Chondrocyte (in vitro differentiated cells): ENCODE results near the gene TMCC1. TPM values are rescaled to one million over a fixed set of nuclear protein-coding genes. Genes with fewer than 3 reads are reported as not detected.
"Not testable (repeated sequence)": the region's sequence is repeated elsewhere in the genome, so short reads cannot be mapped to it uniquely, and the experiment has no call there.

Experiments used
- DNase-seq: peaks from one replicate; pipeline ENCODE4 v3.0.0; 2021; ENCODE audit warnings: mixed read lengths, low spot score
- H3K27ac Mint-ChIP-seq: one replicate; pipeline ENCODE4 v1.8.0; 2021; ENCODE audit warnings: mild to moderate bottlenecking, moderate library complexity, mixed read lengths; ENCODE audit not compliant: unreplicated experiment
- H3K27me3 Mint-ChIP-seq: 2 replicates; pipeline ENCODE4 v1.8.0; 2021; ENCODE audit warnings: low read depth, mixed read lengths
- H3K36me3 Mint-ChIP-seq: 2 replicates; pipeline ENCODE4 v1.8.0; 2021; ENCODE audit warnings: low read depth, mixed read lengths
- H3K4me1 Mint-ChIP-seq: 2 replicates; pipeline ENCODE4 v1.8.0; 2021; ENCODE audit warnings: low read depth, mild to moderate bottlenecking, mixed read lengths
- H3K4me3 Mint-ChIP-seq: one replicate; pipeline ENCODE4 v1.8.0; 2021; ENCODE audit warnings: mild to moderate bottlenecking, moderate library complexity, mixed read lengths; ENCODE audit not compliant: unreplicated experiment
- H3K9me3 Mint-ChIP-seq: 2 replicates; pipeline ENCODE4 v1.8.0; 2021; ENCODE audit warnings: low read depth, mixed read lengths
- total RNA-seq: library from RNA; stranded (reverse); gene quantifications from 3 replicates; pipeline ENCODE4 v1.2.1, GENCODE V29; 2021
- TF ChIP-seq, protein P1 (sequence below): fragments of 200-600 bp; sonication (generic); IDR thresholded peaks from 2 replicates; pipeline ENCODE4 v1.5.0; 2021; ENCODE audit warnings: antibody characterized with exemption, mild to moderate bottlenecking, moderate library complexity

Gene TMCC1
- total RNA-seq, 1 donor from 2014 or later = 34.3 TPM

DNA sequence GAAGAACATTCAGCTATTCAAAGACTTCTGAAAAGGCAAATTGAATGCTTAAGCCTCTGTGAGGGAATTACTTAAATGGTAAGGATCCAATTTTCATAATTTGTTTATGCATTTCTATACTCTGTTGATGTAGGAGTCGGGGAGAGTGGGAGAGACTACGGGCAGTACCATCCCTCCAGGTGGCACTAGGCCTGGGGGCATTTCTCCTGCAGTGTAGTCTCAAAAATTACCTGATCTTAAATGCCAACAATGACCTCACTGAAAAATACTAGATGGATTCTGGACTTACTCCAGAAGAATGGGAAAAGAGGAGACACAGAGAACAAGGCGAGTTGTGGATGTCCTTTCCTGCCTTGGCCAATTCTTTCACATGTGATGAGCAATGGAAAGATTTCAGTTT lies 209.2 kb downstream of the TMCC1 start:
- Mint-ChIP-seq H3K36me3 (no peaks in the 10 kb centered on the region), H3K9me3 (no peaks in the 10 kb centered on the region), H3K4me3 (no peak overlapping the region), H3K4me1 (peaks cover 41% of the 10 kb centered on the region), H3K27ac (no peak overlapping the region), H3K27me3 (no peaks in the 10 kb centered on the region)
- DNase-seq = no peak
- TF ChIP-seq, protein P1, sequence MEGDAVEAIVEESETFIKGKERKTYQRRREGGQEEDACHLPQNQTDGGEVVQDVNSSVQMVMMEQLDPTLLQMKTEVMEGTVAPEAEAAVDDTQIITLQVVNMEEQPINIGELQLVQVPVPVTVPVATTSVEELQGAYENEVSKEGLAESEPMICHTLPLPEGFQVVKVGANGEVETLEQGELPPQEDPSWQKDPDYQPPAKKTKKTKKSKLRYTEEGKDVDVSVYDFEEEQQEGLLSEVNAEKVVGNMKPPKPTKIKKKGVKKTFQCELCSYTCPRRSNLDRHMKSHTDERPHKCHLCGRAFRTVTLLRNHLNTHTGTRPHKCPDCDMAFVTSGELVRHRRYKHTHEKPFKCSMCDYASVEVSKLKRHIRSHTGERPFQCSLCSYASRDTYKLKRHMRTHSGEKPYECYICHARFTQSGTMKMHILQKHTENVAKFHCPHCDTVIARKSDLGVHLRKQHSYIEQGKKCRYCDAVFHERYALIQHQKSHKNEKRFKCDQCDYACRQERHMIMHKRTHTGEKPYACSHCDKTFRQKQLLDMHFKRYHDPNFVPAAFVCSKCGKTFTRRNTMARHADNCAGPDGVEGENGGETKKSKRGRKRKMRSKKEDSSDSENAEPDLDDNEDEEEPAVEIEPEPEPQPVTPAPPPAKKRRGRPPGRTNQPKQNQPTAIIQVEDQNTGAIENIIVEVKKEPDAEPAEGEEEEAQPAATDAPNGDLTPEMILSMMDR = no peak

DNA sequence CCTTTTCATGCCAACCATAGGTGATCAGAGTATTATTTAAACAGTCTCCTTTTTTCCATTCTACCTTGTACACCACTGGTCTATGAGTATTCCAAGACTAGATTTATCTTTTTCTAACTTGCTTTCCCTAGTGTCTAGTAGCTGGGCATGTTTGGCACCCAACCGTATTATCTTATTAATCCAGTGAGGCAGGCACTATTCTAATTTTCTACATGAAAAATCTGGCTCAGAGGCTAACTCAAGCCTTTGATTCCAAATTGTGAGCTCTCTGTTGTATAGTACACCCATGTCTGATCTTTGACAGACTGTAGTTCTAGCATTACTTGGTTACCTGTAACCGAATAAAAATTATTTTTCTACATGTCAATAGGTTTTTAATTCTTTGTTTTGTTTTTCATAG lies 210.3 kb downstream of the TMCC1 start:
- TF ChIP-seq, protein P1 = no peak
- DNase-seq = no peak
- no peaks in the 10 kb centered on the region for H3K27me3 Mint-ChIP-seq
- no peak overlapping the region for H3K4me3 Mint-ChIP-seq
- H3K9me3 Mint-ChIP-seq = no peaks in the 10 kb centered on the region
- no peak overlapping the region for H3K27ac Mint-ChIP-seq
- H3K36me3 Mint-ChIP-seq = no peaks in the 10 kb centered on the region
- peaks cover 30% of the 10 kb centered on the region for H3K4me1 Mint-ChIP-seq

DNA sequence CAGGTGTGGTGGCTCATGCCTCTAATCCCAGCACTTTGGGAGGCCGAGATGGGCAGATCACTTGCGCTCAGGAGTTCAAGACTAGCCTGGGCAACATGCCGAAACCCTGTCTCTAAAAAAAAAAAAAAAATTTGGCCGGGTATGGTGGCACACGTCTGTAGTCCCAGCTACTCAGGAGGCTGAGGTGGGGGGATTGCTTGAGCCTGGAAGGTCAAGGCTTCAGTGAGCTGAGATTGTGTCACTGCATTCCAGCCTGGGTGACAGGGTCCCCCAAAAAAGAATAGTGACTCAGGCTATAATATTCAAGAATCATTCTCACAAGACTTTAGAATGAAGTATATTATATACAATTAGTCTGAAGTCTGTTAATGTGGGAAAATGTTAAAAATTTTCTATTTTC lies 216.5 kb downstream of the TMCC1 start:
- no peaks in the 10 kb centered on the region for H3K9me3 Mint-ChIP-seq
- no peaks in the 10 kb centered on the region for H3K36me3 Mint-ChIP-seq
- no peak overlapping the region for H3K27ac Mint-ChIP-seq
- no peak for DNase-seq
- no peak overlapping the region for H3K4me3 Mint-ChIP-seq
- TF ChIP-seq, protein P1 = no peak
- peaks cover 17% of the 10 kb centered on the region for H3K4me1 Mint-ChIP-seq
- H3K27me3 Mint-ChIP-seq = no peaks in the 10 kb centered on the region

GRCh38 chr3:129674798-129675123 lies 218.8 kb downstream of the TMCC1 start:
- peaks cover 16% of the 10 kb centered on the region for H3K4me1 Mint-ChIP-seq
- not testable (repeated sequence) for H3K9me3 Mint-ChIP-seq, H3K36me3 Mint-ChIP-seq, DNase-seq, H3K27me3 Mint-ChIP-seq, H3K4me3 Mint-ChIP-seq, H3K27ac Mint-ChIP-seq

DNA sequence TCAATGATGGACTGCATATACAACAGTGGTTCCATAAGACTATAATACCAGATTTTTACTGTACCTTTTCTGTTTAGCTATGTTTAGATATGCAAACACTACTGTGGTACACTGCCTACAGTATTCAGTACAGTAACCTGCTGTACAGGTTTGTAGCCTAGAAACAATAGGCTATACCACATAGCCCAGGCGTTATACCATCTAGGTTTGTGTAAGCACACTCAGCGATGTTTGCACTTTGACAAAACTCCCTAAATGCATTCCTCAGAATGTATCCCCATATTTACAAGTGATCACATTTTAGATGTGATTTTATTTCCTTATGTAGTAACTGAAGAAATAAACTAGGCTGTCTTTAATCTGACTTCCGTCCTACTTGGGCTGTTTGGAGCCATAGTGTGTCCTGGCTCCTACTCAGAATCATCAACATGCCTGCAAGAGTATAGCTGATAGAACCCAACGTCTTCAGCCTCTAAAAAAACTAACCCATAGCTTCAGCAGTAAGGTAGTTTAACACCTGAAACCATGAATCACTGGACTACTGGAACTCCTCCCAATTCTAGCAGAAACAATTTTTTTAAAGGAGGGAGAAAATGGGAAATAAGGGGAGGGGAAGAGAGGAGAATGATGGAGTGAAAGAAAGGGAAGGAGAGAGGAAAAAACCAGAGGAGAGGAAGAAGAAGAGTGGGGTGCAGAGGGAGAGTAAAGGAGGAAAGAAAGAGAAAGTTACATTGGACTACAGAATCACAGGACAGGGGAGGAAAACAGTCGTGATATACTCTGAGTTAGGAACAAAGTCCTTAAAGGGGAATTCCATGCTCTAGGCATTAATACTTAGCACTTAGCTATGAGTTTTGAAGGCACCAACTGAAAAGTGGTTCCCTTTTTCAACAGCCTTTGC lies 219.4 kb downstream of the TMCC1 start:
- Mint-ChIP-seq H3K9me3 (no peaks in the 10 kb centered on the region), H3K4me1 (peaks cover 13% of the 10 kb centered on the region), H3K4me3 (no peak overlapping the region), H3K27ac (no peak overlapping the region), H3K27me3 (no peaks in the 10 kb centered on the region), H3K36me3 (peaks cover 10% of the 10 kb centered on the region)
- TF ChIP-seq, protein P1 = no peak
- DNase-seq = no peak

DNA sequence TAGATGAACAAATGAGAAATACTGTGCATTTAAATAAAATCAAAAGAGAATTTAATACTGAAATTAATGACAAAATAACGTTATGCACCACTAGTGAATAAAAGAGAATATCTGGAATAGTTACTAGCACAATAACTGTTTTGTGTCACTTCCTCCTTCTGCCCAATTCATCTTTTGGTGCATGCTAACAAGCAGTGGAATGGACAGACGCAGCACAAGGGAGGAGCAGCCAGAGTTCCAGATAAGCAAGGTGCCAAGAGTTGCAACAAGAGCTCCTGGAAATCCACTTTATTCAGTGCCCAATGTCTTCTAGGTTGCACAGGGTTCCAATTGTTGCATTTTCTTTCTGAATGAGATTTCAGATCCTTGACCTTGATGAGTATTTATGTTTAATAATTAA lies 220.5 kb downstream of the TMCC1 start:
- TF ChIP-seq, protein P1 = no peak
- Mint-ChIP-seq H3K4me3 (no peak overlapping the region), H3K36me3 (peaks cover 10% of the 10 kb centered on the region), H3K9me3 (no peaks in the 10 kb centered on the region), H3K27ac (no peak overlapping the region), H3K4me1 (peaks cover 13% of the 10 kb centered on the region), H3K27me3 (no peaks in the 10 kb centered on the region)
- no peak for DNase-seq
